H9 (cell line): ENCODE data around the gene INPP4A. TPM values are rescaled to one million over a fixed set of nuclear protein-coding genes. Genes with fewer than 3 reads are reported as not detected.
A peak's percentile ranks its signal among the peaks of the same experiment; 100 is the strongest.

ENCODE experiments used
- DNase-seq: peaks from one replicate; pipeline ENCODE4 v3.0.0-alpha.2; 2017
- H2AFZ ChIP-seq: one replicate; pipeline ENCODE4 v1.6.1; 2013; ENCODE audit warnings: mild to moderate bottlenecking, low read length, control low read depth, moderate library complexity
- H2AK5ac ChIP-seq: 2 replicates; pipeline ENCODE4 v1.6.1; 2013; ENCODE audit warnings: low read length, control low read depth, mixed read lengths; ENCODE audit not compliant: insufficient read length
- H2BK120ac ChIP-seq: one replicate; pipeline ENCODE4 v1.6.1; 2013; ENCODE audit warnings: low read depth, mild to moderate bottlenecking, low read length, control low read depth, inconsistent platforms; ENCODE audit not compliant: poor library complexity, severe bottlenecking
- H2BK12ac ChIP-seq: 2 replicates; pipeline ENCODE4 v1.6.1; 2013; ENCODE audit warnings: low read length, control low read depth, mixed read lengths, low read depth; ENCODE audit not compliant: insufficient read length
- H2BK15ac ChIP-seq: 2 replicates; pipeline ENCODE4 v1.6.1; 2013; ENCODE audit warnings: low read depth, low read length, control low read depth
- H2BK20ac ChIP-seq: one replicate; pipeline ENCODE4 v1.6.1; 2013; ENCODE audit warnings: low read depth, mild to moderate bottlenecking, low read length, control low read depth, inconsistent platforms; ENCODE audit not compliant: poor library complexity, severe bottlenecking
- H2BK5ac ChIP-seq: 2 replicates; pipeline ENCODE4 v1.6.1; 2013; ENCODE audit warnings: low read length, control low read depth, mixed read lengths; ENCODE audit not compliant: insufficient read length
- H3K14ac ChIP-seq: 2 replicates; pipeline ENCODE4 v1.6.1; 2013; ENCODE audit warnings: low read length, control low read depth; ENCODE audit not compliant: insufficient read depth
- H3K18ac ChIP-seq: 2 replicates; pipeline ENCODE4 v1.6.1; 2013; ENCODE audit warnings: low read depth, mild to moderate bottlenecking, mixed read lengths, low read length, control low read depth; ENCODE audit not compliant: insufficient read length
- H3K23ac ChIP-seq: 2 replicates; pipeline ENCODE4 v1.6.1; 2013; ENCODE audit warnings: low read length, control low read depth, mixed read lengths, low read depth; ENCODE audit not compliant: insufficient read length
- H3K23me2 ChIP-seq: 2 replicates; pipeline ENCODE4 v1.6.1; 2013; ENCODE audit warnings: low read depth, mild to moderate bottlenecking, mixed read lengths, low read length, control low read depth; ENCODE audit not compliant: insufficient read length, poor library complexity, severe bottlenecking
- H3K27ac ChIP-seq: 2 replicates; pipeline ENCODE4 v1.5.1; 2013; ENCODE audit warnings: low read length, control low read depth, mixed read lengths, low read depth; ENCODE audit not compliant: insufficient read length
- H3K27me3 ChIP-seq: 2 replicates; pipeline ENCODE4 v1.6.1; 2013; ENCODE audit warnings: low read length, control low read depth, inconsistent platforms; ENCODE audit not compliant: insufficient read depth
- H3K4ac ChIP-seq: 2 replicates; pipeline ENCODE4 v1.6.1; 2013; ENCODE audit warnings: low read depth, mild to moderate bottlenecking, control low read depth, inconsistent platforms, low read length, moderate library complexity
- H3K4me1 ChIP-seq: 2 replicates; pipeline ENCODE4 v1.6.1; 2013; ENCODE audit warnings: low read length, control low read depth, inconsistent platforms; ENCODE audit not compliant: insufficient read depth
- H3K4me2 ChIP-seq: 2 replicates; pipeline ENCODE4 v1.6.1; 2013; ENCODE audit warnings: low read length, control low read depth, mixed read lengths; ENCODE audit not compliant: insufficient read length, insufficient read depth
- H3K56ac ChIP-seq: 2 replicates; pipeline ENCODE4 v1.6.1; 2013; ENCODE audit warnings: low read depth, mild to moderate bottlenecking, mixed read lengths, low read length, control low read depth; ENCODE audit not compliant: insufficient read length
- H3K79me1 ChIP-seq: 2 replicates; pipeline ENCODE4 v1.6.1; 2013; ENCODE audit warnings: low read depth, mild to moderate bottlenecking, moderate library complexity, low read length, control low read depth, inconsistent platforms; ENCODE audit not compliant: insufficient read depth, poor library complexity, severe bottlenecking
- H3K79me2 ChIP-seq: 2 replicates; pipeline ENCODE4 v1.6.1; 2013; ENCODE audit warnings: low read length, control low read depth, inconsistent platforms; ENCODE audit not compliant: insufficient read depth
- H3K9ac ChIP-seq: 2 replicates; pipeline ENCODE4 v1.6.1; 2013; ENCODE audit warnings: low read length, control low read depth, mixed read lengths; ENCODE audit not compliant: insufficient read length; ENCODE audit errors: extremely low read depth
- H3K9me3 ChIP-seq: one replicate; pipeline ENCODE4 v1.6.1; 2013; ENCODE audit warnings: low read depth, low read length, inconsistent platforms; ENCODE audit not compliant: control insufficient read depth
- H3T11ph ChIP-seq: one replicate; pipeline ENCODE4 v1.6.1; 2013; ENCODE audit warnings: mild to moderate bottlenecking, low read length, control low read depth, inconsistent platforms
- H4K20me1 ChIP-seq: one replicate; pipeline ENCODE4 v1.6.1; 2013; ENCODE audit not compliant: control insufficient read depth, insufficient read length, insufficient read depth
- H4K5ac ChIP-seq: 2 replicates; pipeline ENCODE4 v1.6.1; 2013; ENCODE audit warnings: low read depth, mild to moderate bottlenecking, mixed read lengths, low read length, control low read depth; ENCODE audit not compliant: insufficient read length
- H4K8ac ChIP-seq: replicated peaks from 2 replicates; pipeline ENCODE4 v1.6.1; 2013; ENCODE audit warnings: low read length, control low read depth, mixed read lengths, low read depth; ENCODE audit not compliant: insufficient read length
- H4K91ac ChIP-seq: 2 replicates; pipeline ENCODE4 v1.6.1; 2013; ENCODE audit warnings: low read depth, mild to moderate bottlenecking, moderate library complexity, mixed read lengths, low read length, control low read depth; ENCODE audit not compliant: insufficient read length
- H3K27ac Mint-ChIP-seq, 3 experiments: 2 replicates in 2 of 3; 3 replicates in 1 of 3; pipeline ENCODE4 v1.8.0; 2020 to 2021; ENCODE audit warnings: mixed read lengths in 3 of 3, mild to moderate bottlenecking in 1 of 3, moderate library complexity in 1 of 3
- H3K27me3 Mint-ChIP-seq: 2 replicates; pipeline ENCODE4 v1.8.0; 2021; ENCODE audit warnings: low read depth, mild to moderate bottlenecking, moderate library complexity, mixed read lengths
- H3K36me3 Mint-ChIP-seq, 3 experiments: 2 replicates in 2 of 3; 3 replicates in 1 of 3; pipeline ENCODE4 v1.8.0; 2020 to 2021; ENCODE audit warnings: low read depth in 3 of 3, mixed read lengths in 3 of 3; ENCODE audit not compliant: insufficient read depth in 1 of 3
- H3K4me1 Mint-ChIP-seq, 2 experiments: 2 replicates each; pipeline ENCODE4 v1.8.0; 2020; ENCODE audit warnings: mixed read lengths in 2 of 2
- H3K4me3 Mint-ChIP-seq, 2 experiments: 2 replicates in 1 of 2; 3 replicates in 1 of 2; pipeline ENCODE4 v1.8.0; 2020 to 2021; ENCODE audit warnings: mild to moderate bottlenecking in 2 of 2, mixed read lengths in 2 of 2, moderate library complexity in 1 of 2
- H3K9me3 Mint-ChIP-seq, 2 experiments: 2 replicates in 1 of 2; 3 replicates in 1 of 2; pipeline ENCODE4 v1.8.0; 2020; ENCODE audit warnings: mild to moderate bottlenecking in 2 of 2, mixed read lengths in 2 of 2, moderate library complexity in 1 of 2
- CTCF ChIP-seq: fragments of 200-600 bp; sonication (generic); conservative IDR thresholded peaks from 3 replicates; pipeline ENCODE4 v1.8.0; 2021; ENCODE audit warnings: antibody characterized with exemption, mild to moderate bottlenecking
- WGBS: extraction: QIAGEN DNeasy Blood & Tissue Kit; methylation state at CpG from one replicate; pipeline ENCODE4 v1.1.7; 2013; ENCODE audit warnings: missing lambda C conversion rate, low lambda C conversion rate, mixed read lengths; ENCODE audit not compliant: insufficient read length; ENCODE audit errors: extremely low coverage; 5-methylcytosine and 5-hydroxymethylcytosine counted together
- total RNA-seq: library from RNA; stranded (reverse); gene quantifications from 2 replicates; pipeline ENCODE4 v1.2.1, GENCODE V29; 2021

Gene INPP4A
- total RNA-seq, 1 experiment from 2014 or later, result 55.2 TPM

GRCh38 chr2:98547092-98547790, 102.6 kb downstream of the INPP4A start:
- no CpG with 5 or more reads among the region's 2 CpGs for WGBS
- H3K27ac Mint-ChIP-seq, result peak overlapping the region; percentile 0 to 14 (median 1); a peak in 4 of 7 replicates
- H3K4me3 Mint-ChIP-seq, result no peak overlapping the region

More at GRCh38 chr2:98547092-98547790, 102.6 kb downstream of the INPP4A start:
- Histone ChIP-seq H2AK5ac (no peak overlapping the region), H3K27ac (no peak overlapping the region), H4K8ac (no peak overlapping the region), H3K27me3 (no peaks in the 10 kb centered on the region), H4K20me1 (no peaks in the 10 kb centered on the region), H3K56ac (no peak overlapping the region), H2BK5ac (no peak overlapping the region), H3K9me3 (no peaks in the 10 kb centered on the region), H2AFZ (no peak overlapping the region), H3K79me2 (no peaks in the 10 kb centered on the region), H2BK12ac (no peak overlapping the region), H4K5ac (no peak overlapping the region), H3K4me1 (no peaks in the 10 kb centered on the region), H2BK15ac (no peak overlapping the region), H3K23ac (no peak overlapping the region), H3K23me2 (no peaks in the 10 kb centered on the region), H2BK120ac (no peak overlapping the region), H3K14ac (no peak overlapping the region), H2BK20ac (no peak overlapping the region), H4K91ac (no peak overlapping the region), H3K18ac (no peak overlapping the region), H3K4me2 (no peak overlapping the region), H3K9ac (no peak overlapping the region), H3T11ph (no peak overlapping the region), H3K4ac (no peak overlapping the region), H3K79me1 (no peaks in the 10 kb centered on the region)
- Mint-ChIP-seq H3K27me3 (no peaks in the 10 kb centered on the region), H3K4me1 (no peaks in the 10 kb centered on the region), H3K9me3 (no peaks in the 10 kb centered on the region), H3K36me3 (peaks cover 15 to 69% (median 51%) of the 10 kb centered on the region in 3 experiments; a peak in 6 of 7 replicates)
- no peak for DNase-seq
- no peak for TF ChIP-seq CTCF
